GM21737 (cell line): ENCODE data around the gene CCDC144A.
"Not testable (repeated sequence)": the region's sequence is repeated elsewhere in the genome, so short reads cannot be mapped to it uniquely, and the experiment has no call there.

ENCODE experiments used
- ATAC-seq: cut with Tn5 transposase; IDR thresholded peaks from one replicate; pipeline ENCODE4 v1.9.1; 2021; ENCODE audit warnings: mild to moderate bottlenecking, moderate library complexity; ENCODE audit not compliant: unreplicated experiment

Gene CCDC144A, protein sequence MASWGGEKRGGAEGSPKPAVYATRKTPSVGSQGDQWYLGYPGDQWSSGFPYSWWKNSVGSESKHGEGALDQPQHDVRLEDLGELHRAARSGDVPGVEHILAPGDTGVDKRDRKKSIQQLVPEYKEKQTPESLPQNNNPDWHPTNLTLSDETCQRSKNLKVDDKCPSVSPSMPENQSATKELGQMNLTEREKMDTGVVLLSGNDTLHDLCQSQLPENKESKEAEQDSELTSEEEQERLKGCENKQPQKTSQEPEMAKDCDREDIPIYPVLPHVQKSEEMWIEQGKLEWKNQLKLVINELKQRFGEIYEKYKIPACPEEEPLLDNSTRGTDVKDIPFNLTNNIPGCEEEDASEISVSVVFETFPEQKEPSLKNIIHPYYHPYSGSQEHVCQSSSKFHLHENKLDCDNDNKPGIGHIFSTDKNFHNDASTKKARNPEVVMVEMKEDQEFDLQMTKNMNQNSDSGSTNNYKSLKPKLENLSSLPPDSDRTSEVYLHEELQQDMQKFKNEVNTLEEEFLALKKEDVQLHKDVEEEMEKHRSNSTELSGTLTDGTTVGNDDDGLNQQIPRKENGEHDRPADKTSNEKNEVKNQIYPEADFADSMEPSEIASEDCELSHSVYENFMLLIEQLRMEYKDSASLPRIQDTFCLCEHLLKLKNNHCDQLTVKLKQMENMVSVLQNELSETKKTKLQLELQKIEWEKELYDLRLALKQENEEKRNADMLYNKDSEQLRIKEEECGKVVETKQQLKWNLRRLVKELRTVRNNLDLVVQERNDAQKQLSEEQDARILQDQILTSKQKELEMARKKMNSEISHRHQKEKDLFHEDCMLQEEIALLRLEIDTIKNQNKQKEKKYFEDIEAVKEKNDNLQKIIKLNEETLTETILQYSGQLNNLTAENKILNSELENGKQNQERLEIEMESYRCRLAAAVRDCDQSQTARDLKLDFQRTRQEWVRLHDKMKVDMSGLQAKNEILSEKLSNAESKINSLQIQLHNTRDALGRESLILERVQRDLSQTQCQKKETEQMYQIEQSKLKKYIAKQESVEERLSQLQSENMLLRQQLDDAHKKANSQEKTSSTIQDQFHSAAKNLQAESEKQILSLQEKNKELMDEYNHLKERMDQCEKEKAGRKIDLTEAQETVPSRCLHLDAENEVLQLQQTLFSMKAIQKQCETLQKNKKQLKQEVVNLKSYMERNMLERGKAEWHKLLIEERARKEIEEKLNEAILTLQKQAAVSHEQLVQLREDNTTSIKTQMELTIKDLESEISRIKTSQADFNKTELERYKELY (N-terminal part only)

DNA sequence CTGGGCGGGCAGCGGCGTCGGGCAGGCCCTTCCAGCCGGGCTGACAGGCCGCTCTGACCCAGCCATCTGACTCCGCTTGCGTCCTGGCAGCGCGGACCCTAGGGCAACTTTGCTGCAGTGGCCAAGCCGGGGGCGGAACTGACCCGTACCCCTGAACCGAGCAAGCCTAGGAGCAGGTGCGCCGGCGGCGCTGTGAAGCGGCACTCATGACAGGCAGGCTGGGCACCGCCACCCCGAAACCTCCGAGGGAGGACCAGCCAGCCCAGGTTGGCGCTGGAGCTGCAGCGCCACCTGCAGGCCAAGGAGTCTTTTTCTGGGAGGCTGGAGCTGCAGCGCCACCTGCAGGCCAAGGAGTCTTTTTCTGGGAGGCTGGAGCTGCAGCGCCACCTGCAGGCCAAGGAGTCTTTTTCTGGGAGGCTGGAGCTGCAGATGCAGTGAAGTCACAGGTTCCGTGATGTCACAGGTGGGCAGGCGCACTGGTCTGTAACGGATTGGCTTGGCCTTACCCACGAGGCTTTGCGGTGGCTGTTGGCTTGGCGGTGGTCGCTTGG lies at the start of gene CCDC144A:
CCDC144A (plus strand) TSS at position 511 of the 551 bp plus-strand sequence. CDS start 160 bp downstream, outside the sequence.
- not testable (repeated sequence) for ATAC-seq

DNA sequence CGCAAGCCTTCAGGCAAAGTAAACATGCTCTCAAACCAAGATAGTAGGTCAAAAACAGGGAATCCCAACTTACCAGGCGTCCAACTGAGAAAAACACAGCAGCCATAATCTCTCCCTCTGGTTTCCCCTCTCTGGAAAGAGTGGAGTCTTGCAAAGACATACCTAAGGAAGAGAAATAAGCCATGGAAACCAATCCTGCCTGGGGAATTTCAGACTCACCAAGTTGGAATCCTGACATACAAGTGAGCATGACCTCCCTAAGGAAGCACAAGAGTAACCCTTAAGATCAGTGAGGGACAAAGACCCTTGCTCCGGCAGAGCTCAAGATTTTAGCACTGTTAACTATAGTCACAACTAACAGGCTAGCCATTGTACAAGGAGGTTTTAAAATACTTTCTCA lies 40.5 kb upstream of the CCDC144A start:
- no peak for ATAC-seq

DNA sequence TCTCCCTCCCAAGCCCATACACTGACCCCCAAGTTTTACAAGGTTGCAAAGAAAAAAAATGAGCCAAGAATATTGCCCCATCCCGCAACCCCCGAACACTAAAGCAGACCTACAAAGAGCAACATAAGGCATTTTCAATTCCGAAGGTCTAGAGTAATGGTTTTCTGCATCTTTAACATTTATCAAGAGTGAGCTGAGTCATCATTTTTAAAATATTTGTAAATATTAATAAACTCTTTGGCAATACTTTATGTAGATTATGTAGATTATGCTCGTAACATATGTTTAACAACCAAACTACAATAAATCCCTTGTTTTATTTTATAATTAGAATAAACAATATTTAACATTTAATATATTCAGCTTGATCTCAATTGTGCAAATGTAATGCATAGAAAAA lies 37.8 kb upstream of the CCDC144A start:
- ATAC-seq: no peak

DNA sequence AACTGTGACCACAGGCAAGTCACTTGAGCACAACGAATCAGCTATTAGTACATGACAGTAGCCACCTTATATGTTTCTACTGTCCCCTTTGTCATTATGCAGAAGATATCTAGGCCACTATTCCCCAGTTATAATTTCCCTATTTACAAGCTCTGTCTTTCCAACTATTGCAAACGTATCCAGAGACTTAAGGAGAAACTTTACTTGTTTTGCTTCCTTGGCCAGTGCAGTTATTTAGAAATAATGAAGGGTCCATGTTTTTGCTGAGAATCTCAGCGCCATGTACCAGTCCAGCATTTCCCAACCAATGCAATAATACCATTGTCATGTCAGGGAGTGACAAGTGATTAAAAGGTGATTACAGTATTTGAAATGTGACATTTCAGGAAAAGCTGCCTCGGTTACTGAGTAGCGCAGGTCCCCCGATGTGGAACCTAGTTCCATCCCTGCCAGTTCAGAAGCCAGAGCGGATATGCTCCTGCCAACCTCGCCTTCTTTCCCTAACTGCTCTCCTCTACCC lies 37.1 kb upstream of the CCDC144A start:
- peak; percentile 10 for ATAC-seq

DNA sequence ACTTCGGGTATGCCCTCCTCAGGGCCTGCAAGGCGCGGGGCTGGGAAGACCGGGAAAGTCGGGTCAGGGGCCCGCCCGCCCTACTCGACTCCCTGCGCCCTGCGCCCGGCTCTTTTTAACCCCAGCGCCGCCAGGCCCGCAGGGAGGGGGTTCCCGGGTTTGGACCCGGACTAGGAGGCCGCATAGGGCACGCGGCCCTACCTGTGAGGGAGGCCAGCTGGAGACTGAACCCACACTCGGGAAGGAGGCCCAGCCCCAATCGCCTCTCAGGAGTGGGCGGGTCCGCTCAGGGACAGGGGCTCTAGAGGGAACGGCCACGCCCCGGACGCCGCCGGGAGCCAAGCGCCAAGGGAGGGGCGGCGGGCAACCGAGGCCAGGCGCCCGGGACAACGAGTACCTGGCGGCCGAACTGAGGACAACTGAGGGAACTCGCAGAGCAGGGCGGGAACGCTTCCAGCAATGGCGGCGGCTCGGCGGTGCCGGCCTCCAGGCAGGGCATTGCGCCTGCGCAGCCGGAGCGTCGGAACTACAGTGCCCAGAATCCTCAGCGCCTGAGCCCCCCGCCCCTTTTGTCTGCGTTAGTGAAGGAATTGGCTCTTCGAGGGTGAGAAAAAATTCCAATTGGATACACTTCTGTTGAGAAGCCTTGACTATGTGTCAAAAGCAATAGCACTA lies 36.5 kb upstream of the CCDC144A start, which contains the start of gene ZNF624:
ZNF624 (minus strand) TSS at position 484 of the 675 bp plus-strand sequence.
- ATAC-seq: peak; percentile 91

DNA sequence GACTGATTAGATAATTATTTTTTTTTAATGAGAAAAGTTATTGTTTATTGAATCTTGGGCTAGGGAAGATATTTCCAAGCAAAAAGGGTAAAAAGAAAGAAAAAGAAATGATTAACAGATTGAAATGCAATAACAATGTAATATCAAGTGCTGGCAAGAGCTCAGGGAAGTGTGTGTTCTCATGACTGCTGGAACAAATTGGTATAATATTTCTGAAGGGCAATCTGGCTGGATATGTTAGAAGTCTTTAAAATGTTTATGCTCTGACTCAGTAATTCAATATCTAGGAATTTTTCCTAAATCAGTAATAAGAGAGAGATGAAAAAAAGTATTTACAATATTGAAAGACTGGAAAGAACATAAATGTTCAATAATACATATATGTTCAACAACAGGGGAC lies 28.8 kb upstream of the CCDC144A start:
- ATAC-seq: no peak

DNA sequence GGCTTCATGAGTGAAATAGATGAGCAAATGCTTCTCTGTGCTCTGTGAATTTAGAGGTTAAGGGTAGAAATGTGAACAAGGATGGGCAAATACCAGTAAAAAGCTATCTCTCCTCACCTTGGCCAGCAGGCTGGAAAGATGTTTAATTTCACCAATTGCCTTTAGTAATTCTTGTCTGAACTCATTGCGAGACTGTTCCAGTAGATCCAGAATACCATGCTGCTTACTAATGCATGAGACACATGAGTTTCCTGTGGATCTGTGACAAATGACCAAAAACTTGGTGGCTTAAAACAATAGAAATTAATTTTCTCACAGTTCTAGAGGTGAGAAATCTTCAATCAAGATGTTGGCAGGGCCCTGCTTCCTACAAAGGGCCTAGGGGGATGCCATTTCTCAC lies 27.1 kb upstream of the CCDC144A start:
- ATAC-seq: no peak

DNA sequence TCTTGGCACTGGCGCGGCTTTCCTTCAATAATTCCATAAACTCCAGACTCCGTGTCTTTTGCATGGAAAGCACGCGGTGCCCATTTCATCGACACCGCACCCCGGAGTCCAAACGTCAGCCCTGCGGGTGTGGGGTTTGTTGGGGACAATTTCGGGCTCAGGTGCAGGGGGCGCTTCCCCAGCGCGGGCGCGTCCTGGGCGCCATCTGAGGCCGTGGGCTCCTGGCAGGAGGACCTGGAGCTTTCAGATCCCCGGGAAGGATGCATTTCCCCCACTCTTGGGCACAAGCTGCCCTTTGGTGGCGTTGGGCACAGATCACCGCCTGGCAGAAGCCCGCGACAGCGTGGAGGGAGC lies 23.5 kb upstream of the CCDC144A start:
- ATAC-seq: not testable (repeated sequence)

DNA sequence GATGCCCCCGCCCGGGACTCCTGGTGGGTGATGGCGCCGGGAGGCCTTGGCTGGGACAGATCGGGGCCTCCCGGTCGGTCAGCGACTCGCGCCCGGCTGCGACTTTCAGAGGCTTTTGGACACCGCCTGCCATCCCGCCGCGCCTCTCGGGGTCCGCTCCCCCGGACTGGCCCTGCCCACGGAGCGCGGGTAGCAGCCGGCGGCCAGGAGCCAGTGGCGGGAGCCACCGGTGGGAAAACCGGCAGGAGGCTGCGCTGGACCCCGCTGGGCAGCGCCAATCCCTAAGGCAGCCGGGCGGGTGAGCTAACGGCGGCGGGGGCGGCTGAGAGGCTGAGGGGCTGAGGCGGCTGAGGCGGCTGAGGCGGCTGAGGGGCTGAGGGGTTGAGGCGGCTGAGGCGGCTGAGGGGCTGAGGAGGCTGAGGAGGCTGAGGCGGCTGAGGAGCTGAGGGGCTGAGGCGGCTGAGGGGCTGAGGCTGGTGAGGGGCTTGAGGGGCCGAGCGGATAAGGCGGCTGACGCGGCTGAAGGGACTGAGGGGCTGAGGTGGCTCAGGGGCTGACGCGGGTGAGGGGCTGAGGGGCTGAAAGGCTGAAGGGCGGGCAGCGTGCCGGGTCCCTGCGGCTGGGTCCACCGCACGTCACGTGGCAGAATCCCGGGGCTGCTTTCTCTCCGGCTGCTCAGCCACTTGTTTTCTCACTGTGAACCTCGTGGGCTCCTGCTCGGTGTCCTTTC lies 23.0 kb upstream of the CCDC144A start:
- ATAC-seq: not testable (repeated sequence)

DNA sequence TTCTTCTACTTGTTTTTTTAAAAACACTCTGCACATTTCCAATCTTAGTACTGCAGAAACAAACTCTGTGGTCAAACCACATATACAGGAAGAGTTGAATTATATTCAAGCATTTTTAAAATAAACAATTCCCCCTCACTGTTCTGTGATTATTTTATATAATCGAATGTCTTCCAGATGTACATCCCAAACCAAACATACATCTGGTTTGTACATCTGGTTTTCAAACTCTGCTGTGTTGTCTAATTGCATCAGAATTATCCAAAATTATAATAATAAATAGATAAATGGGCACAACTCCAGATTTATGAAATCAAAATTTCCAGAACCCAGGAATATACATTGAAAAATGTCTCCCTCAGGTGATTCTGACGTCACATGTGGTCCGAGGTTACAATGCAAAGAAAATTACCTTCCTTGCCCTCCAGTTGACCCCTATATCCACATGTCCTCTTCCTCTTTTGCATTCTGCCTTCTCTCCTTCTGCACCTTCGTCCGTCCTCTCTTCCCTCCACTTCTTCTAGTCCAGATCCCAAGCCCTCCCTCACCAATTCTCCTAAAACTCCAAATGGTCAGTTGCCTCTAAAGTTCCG lies 13.3 kb upstream of the CCDC144A start:
- ATAC-seq: no peak

DNA sequence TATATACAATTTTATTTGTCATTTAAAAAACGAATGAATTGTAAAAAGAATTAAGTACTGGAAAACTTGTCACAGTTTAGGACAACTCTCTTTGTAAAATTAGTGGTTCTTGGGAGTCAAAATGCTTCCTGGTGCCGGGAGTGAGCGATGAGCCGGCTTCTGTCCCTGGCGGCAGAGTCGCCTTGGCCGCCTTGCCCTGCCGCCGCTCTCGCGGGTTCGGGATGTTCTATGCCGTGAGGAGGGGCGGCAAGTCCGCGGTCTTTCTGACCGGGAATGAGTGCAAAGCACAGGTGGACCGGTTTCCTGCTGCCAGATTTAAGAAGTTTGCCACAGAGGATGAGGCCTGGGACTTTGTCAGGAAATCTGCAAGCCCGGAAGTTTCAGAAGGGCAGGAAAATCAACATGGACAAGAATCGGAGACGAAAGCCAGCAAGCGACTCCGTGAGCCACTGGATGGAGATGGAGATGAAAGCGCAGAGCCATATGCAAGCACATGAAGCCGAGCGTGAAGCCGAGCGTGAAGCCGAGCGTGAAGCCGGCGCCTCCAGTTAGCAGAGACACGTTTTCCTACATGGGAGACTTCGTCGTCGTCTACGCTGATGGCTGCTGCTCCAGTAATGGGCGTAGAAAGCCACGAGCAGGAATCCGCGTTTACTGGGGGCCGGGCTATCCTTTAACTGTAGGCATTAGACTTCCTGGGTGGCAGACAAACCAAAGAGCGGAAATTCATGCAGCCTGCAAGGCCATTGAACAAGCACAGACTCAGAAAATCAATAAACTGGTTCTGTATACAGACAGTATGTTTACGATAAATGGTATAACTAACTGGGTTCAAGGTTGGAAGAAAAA lies 6.5 kb upstream of the CCDC144A start:
- ATAC-seq: not testable (repeated sequence)

DNA sequence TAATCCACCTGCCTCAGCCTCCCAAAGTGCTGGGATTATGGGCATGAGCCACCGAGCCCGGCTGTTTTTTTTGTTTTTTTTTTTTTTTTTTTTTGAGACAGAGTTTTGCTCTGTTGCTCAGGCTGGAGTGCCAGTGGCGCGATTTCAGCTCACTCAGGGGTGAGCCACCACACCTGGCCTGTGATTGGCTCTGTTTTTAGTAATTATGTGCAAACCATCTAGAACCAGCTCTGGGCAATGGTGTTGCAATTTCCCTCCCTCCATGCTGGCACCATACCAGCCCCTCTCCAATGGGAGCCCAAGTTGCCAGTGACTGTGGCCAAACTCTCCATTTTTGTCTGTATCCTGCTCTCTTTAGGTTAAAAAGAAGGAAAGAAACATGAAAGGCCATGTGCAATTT lies 4.0 kb upstream of the CCDC144A start:
- not testable (repeated sequence) for ATAC-seq

DNA sequence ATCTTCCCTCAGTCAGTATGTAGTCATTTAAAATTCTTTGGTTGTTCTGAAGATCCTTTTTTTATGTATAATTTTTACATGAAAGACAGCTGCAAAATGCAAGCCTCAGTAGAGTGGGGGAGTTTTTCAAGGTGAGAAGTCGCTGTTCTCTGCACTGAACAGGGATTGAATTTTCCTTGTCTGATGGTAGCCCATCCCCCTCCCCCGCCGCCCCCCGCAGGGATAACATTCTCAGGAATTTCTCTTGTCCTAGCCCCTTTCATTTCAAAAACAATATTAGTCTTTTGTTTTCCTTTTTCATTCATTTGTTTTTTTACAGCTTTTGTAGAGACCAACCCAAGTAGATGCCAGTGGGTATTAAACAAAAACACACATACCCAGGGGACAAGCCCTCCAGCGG lies 2.9 kb upstream of the CCDC144A start:
- not testable (repeated sequence) for ATAC-seq

DNA sequence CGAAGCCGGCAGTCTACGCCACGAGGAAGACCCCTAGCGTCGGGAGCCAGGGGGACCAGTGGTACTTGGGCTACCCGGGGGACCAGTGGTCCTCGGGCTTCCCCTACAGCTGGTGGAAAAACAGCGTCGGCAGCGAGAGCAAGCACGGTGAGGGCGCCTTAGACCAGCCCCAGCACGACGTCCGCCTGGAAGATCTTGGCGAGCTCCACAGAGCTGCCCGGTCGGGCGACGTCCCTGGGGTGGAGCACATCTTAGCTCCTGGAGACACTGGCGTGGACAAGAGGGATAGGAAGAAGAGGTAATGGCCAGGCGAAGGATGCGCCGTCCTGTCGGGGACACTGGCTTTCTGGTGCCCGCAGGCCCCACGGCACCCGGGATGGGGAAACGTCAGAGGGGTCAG lies 406 bp downstream of the CCDC144A start:
- ATAC-seq: not testable (repeated sequence)

DNA sequence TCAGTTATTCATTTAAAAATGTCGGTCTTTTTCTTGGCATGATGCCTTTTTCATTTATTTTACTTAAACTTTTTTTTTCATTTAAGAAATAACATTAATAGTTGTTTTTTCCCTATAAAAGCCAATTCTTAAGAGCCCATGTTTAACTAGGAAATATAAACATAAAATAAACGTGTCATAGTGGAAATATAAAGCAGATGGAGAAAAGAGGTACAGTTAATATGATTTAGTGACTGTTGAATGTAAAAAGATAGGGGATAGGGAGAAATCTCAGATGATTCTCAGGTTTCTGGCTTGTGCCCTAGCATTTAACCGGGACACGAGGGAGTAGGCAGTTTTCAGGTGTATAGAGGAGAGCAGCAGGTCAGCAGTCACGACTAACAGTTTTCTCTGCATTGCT lies 7.6 kb downstream of the CCDC144A start:
- ATAC-seq: not testable (repeated sequence)

DNA sequence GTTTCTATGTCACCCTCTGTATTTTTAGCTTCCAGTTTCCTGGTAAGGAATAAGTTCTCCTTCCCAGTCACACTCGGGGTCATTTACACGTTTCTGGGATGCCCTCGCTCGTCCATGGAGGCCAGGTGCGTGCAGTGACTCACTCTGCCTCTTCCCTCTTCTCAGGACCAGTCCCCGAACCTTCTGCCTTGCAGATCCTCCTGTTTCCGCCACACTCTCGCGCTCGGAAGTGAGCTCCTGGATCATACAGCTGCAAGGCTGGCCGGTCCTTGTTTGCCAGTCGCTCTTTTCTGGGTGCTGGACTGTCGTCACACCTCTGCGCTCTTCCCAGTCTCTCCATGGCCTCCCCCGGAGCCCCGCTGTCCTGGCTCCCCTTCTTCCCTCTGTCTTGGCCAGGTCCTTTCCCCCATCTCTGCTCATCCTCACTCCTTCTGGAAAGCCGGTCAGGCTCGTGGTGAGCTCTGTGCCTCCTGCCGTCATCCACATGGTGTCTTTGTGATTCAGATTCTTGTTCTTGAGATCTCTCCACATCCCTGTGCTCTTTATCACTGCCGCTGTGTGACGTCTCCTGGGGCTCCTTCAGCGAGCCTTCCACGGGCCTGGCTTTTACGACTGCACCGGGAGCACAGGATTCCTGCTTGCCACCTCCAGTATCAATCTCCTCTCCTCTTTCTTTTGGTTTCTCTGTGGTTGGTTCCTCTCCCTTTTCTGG lies 55.6 kb downstream of the CCDC144A start:
- not testable (repeated sequence) for ATAC-seq

DNA sequence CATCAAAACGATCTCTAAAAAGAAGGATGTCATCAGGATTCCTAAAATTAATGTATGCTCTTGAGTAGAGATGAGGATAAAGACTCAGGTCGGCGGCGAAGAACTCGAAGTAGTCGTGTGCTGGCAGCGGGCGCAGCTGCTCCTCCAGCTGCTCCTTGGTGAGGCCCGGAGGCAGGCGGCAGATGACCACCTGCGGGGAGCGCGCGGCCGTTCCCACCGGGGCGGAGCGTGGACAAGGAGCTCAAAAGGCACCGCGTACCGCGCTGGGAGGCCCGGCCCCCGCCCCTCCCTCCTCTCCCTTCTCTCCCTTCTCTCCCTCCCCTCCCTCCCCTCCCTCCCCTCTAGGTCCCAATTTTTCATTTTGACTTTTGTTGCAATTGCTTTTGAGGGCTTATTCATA lies 56.5 kb downstream of the CCDC144A start:
- not testable (repeated sequence) for ATAC-seq
